ENCODE measurements around the gene SMIM17. TPM values are rescaled to one million over a fixed set of nuclear protein-coding genes. Genes with fewer than 3 reads are reported as not detected.

SMIM17 gene
- total RNA-seq, 1 experiment from 2014 or later, result 0.28 TPM

DNA sequence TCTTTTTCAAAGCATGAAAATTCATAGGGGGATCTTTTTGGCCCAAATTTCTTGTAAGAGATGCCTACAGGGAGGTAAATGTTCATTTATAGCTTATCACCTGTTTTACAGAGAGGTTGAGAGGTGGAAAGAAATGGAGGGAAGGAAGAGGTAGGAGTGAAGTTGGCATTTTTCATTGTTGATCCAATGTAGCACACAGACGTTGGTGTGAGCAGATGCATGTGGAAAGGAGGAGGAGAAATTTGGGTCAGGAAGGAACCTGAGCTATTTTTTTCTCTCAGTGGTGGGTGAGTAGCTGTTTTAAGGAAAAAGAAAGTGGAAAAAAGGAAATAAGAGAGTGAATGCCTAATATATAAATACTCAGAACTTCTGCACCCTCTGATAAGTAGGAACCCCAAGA lies 9.9 kb upstream of the SMIM17 start:
- Histone ChIP-seq H3K4me2 (ENCODE audit: insufficient read depth, insufficient read length, low read length) (no peak overlapping the region), H3K79me1 (ENCODE audit: insufficient read depth, low read depth, low read length, poor library complexity, severe bottlenecking) (no peaks in the 10 kb centered on the region), H2BK15ac (ENCODE audit: low read depth, low read length) (no peak overlapping the region), H2AFZ (ENCODE audit: low read length) (no peak overlapping the region), H3K9ac (ENCODE audit: extremely low read depth, insufficient read length, low read length) (no peak overlapping the region), H3K79me2 (ENCODE audit: insufficient read depth, low read length) (no peaks in the 10 kb centered on the region), H3K23me2 (ENCODE audit: insufficient read length, low read depth, low read length, poor library complexity, severe bottlenecking) (peaks cover 3% of the 10 kb centered on the region), H4K20me1 (ENCODE audit: control insufficient read depth, insufficient read depth, insufficient read length) (no peaks in the 10 kb centered on the region), H3K27ac (ENCODE audit: insufficient read length, low read depth, low read length) (no peak overlapping the region), H2BK120ac (ENCODE audit: low read depth, low read length, poor library complexity, severe bottlenecking) (no peak overlapping the region), H3K56ac (ENCODE audit: insufficient read length, low read depth, low read length) (no peak overlapping the region), H4K8ac (replicated peaks; ENCODE audit: insufficient read length, low read depth, low read length) (no peak overlapping the region), H3K4me1 (ENCODE audit: insufficient read depth, low read length) (no peaks in the 10 kb centered on the region), H3K23ac (ENCODE audit: insufficient read length, low read depth, low read length) (no peak overlapping the region), H3T11ph (ENCODE audit: low read length) (no peak overlapping the region), H2AK5ac (ENCODE audit: insufficient read length, low read length) (no peak overlapping the region), H2BK12ac (ENCODE audit: insufficient read length, low read depth, low read length) (no peak overlapping the region), H3K9me3 (ENCODE audit: control insufficient read depth, low read depth, low read length) (peaks cover 39% of the 10 kb centered on the region), H2BK20ac (ENCODE audit: low read depth, low read length, poor library complexity, severe bottlenecking) (no peak overlapping the region), H2BK5ac (ENCODE audit: insufficient read length, low read length) (no peak overlapping the region), H4K91ac (ENCODE audit: insufficient read length, low read depth, low read length) (no peak overlapping the region), H3K18ac (ENCODE audit: insufficient read length, low read depth, low read length) (no peak overlapping the region), H4K5ac (ENCODE audit: insufficient read length, low read depth, low read length) (no peak overlapping the region), H3K4ac (ENCODE audit: low read depth, low read length) (no peak overlapping the region), H3K14ac (ENCODE audit: insufficient read depth, low read length) (no peak overlapping the region), H3K27me3 (ENCODE audit: insufficient read depth, low read length) (no peaks in the 10 kb centered on the region)
- Mint-ChIP-seq H3K27me3 (ENCODE audit: low read depth) (peaks cover 3% of the 10 kb centered on the region), H3K27ac (no peak overlapping the region), H3K36me3 (ENCODE audit: insufficient read depth in 1 of 3, low read depth in 3 of 3) (peaks cover 4 to 36% (median 13%) of the 10 kb centered on the region in 3 experiments), H3K4me1 (no peaks in the 10 kb centered on the region), H3K9me3 (peaks cover 89 to 90% of the 10 kb centered on the region in 2 experiments), H3K4me3 (no peak overlapping the region)
- DNase-seq, result no peak
- TF ChIP-seq, protein P1, sequence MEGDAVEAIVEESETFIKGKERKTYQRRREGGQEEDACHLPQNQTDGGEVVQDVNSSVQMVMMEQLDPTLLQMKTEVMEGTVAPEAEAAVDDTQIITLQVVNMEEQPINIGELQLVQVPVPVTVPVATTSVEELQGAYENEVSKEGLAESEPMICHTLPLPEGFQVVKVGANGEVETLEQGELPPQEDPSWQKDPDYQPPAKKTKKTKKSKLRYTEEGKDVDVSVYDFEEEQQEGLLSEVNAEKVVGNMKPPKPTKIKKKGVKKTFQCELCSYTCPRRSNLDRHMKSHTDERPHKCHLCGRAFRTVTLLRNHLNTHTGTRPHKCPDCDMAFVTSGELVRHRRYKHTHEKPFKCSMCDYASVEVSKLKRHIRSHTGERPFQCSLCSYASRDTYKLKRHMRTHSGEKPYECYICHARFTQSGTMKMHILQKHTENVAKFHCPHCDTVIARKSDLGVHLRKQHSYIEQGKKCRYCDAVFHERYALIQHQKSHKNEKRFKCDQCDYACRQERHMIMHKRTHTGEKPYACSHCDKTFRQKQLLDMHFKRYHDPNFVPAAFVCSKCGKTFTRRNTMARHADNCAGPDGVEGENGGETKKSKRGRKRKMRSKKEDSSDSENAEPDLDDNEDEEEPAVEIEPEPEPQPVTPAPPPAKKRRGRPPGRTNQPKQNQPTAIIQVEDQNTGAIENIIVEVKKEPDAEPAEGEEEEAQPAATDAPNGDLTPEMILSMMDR (conservative IDR thresholded peaks at IDR 0.05), result no peak
- no CpG with 5 or more reads among the region's 1 CpG for WGBS (ENCODE audit: extremely low coverage, insufficient read length, low lambda C conversion rate)
